PC-9 (cell line): ENCODE data around the gene ARNT2.

Experiments used
- CTCF ChIP-seq: fragments of 200-600 bp; sonication (generic); conservative IDR thresholded peaks from 2 replicates; pipeline ENCODE4 v1.6.1; 2017; ENCODE audit warnings: mixed run types, antibody characterized with exemption, mild to moderate bottlenecking, moderate library complexity
- EZH2 ChIP-seq: fragments of 200-600 bp; sonication (generic); IDR thresholded peaks from 2 replicates; pipeline ENCODE4 v1.8.0; 2017; ENCODE audit warnings: antibody characterized with exemption, low read depth

DNA sequence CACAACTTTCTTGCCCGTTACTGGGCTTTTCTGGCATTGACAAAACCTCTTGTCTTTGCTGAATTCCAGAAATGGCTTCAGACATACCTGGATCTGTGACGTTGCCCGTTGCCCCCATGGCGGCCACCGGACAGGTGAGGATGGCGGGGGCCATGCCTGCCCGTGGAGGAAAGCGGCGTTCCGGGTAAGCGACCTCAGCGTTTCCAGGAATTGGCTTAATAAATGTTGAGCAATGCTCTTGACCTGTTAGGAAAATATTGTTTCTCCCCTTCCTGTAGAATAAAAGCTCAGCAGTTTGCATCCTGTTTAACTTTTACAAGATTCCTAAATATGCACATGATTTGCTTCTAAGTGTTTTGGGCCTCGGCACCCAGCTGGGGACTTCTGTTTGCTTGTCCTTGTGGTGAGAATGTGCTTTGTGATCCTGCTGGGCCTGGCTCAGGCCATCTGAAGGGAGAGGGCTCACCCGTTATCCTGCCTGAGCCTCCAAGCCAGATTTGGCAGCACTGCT, 46.7 kb downstream of the ARNT2 start:
- TF ChIP-seq CTCF (no peak), EZH2 (no peak)
